Mesenchymal stem cell (in vitro differentiated cells and primary cell): ENCODE measurements around the gene CA6.

Experiments
- DNase-seq: peaks from one replicate; pipeline ENCODE4 v3.0.0-alpha.2; 2013
- H2AFZ ChIP-seq: one replicate; pipeline ENCODE4 v1.6.1; 2013; ENCODE audit warnings: low read depth, mild to moderate bottlenecking, control low read depth, inconsistent platforms, low read length, moderate library complexity
- H2AK5ac ChIP-seq: 2 replicates; pipeline ENCODE4 v1.6.1; 2013; ENCODE audit warnings: low read length, moderate library complexity, mild to moderate bottlenecking, inconsistent platforms; ENCODE audit not compliant: severe bottlenecking
- H2BK120ac ChIP-seq: one replicate; pipeline ENCODE4 v1.6.1; 2013; ENCODE audit warnings: low read depth, mild to moderate bottlenecking, inconsistent platforms, low read length, moderate library complexity
- H2BK12ac ChIP-seq, 2 experiments: one replicate each; pipeline ENCODE4 v1.6.1; 2013; ENCODE audit warnings: inconsistent platforms in 2 of 2, low read length in 2 of 2, mild to moderate bottlenecking in 2 of 2, moderate library complexity in 2 of 2, control low read depth in 1 of 2
- H2BK15ac ChIP-seq: one replicate; pipeline ENCODE4 v1.6.1; 2013; ENCODE audit warnings: mild to moderate bottlenecking, low read depth, inconsistent platforms; ENCODE audit not compliant: poor library complexity, severe bottlenecking
- H2BK5ac ChIP-seq: 2 replicates; pipeline ENCODE4 v1.6.1; 2013; ENCODE audit warnings: low read depth, mild to moderate bottlenecking, low read length, control low read depth, inconsistent platforms; ENCODE audit not compliant: poor library complexity, severe bottlenecking
- H3K14ac ChIP-seq, 2 experiments: one replicate each; pipeline ENCODE4 v1.6.1; 2013; ENCODE audit warnings: inconsistent platforms in 2 of 2, low read length in 2 of 2, control low read depth in 1 of 2, mild to moderate bottlenecking in 1 of 2, moderate library complexity in 1 of 2
- H3K18ac ChIP-seq, 2 experiments: one replicate each; pipeline ENCODE4 v1.6.1; 2013; ENCODE audit warnings: inconsistent platforms in 2 of 2, low read length in 2 of 2, control low read depth in 1 of 2, low read depth in 1 of 2, mild to moderate bottlenecking in 1 of 2
- H3K23ac ChIP-seq, 2 experiments: one replicate each; pipeline ENCODE4 v1.6.1; 2013; ENCODE audit warnings: inconsistent platforms in 2 of 2, low read length in 2 of 2, mild to moderate bottlenecking in 2 of 2, moderate library complexity in 2 of 2, control low read depth in 1 of 2
- H3K27ac ChIP-seq: 2 replicates; pipeline ENCODE4 v1.5.1; 2013; ENCODE audit warnings: mild to moderate bottlenecking, moderate library complexity, low read length, control low read depth, inconsistent platforms; ENCODE audit not compliant: poor library complexity, severe bottlenecking
- H3K27me3 ChIP-seq, 2 experiments: 2 replicates each; pipeline versions ENCODE4 v1.6.1 to v1.7.0; 2013; ENCODE audit warnings: low read length in 2 of 2, mild to moderate bottlenecking in 2 of 2, moderate library complexity in 2 of 2, control low read depth in 1 of 2, inconsistent platforms in 1 of 2; ENCODE audit not compliant: control insufficient read depth in 1 of 2, insufficient read depth in 1 of 2
- H3K36me3 ChIP-seq, 2 experiments: 2 replicates each; pipeline versions ENCODE4 v1.6.1 to v1.7.0; 2013; ENCODE audit warnings: low read length in 2 of 2, control low read depth in 1 of 2, inconsistent platforms in 1 of 2, low read depth in 1 of 2, mild to moderate bottlenecking in 1 of 2; ENCODE audit not compliant: insufficient read depth in 2 of 2, control insufficient read depth in 1 of 2
- H3K4ac ChIP-seq, 2 experiments: one replicate each; pipeline ENCODE4 v1.6.1; 2013; ENCODE audit warnings: inconsistent platforms in 2 of 2, low read length in 2 of 2, mild to moderate bottlenecking in 2 of 2, moderate library complexity in 2 of 2, control low read depth in 1 of 2, low read depth in 1 of 2
- H3K4me1 ChIP-seq: 2 replicates; pipeline ENCODE4 v1.6.1; 2013; ENCODE audit warnings: low read depth, low read length, control low read depth; ENCODE audit not compliant: control insufficient read depth, insufficient read depth
- H3K4me2 ChIP-seq: 2 replicates; pipeline ENCODE4 v1.6.1; 2013; ENCODE audit warnings: low read length, mild to moderate bottlenecking, inconsistent platforms; ENCODE audit not compliant: poor library complexity, severe bottlenecking
- H3K4me3 ChIP-seq, 2 experiments: 2 replicates each; pipeline versions ENCODE4 v1.5.1 to v1.7.0; 2013; ENCODE audit warnings: low read length in 2 of 2, mild to moderate bottlenecking in 2 of 2, control low read depth in 1 of 2, low read depth in 1 of 2; ENCODE audit not compliant: insufficient read depth in 1 of 2
- H3K79me1 ChIP-seq: replicated peaks from 2 replicates; pipeline ENCODE4 v1.6.1; 2013; ENCODE audit warnings: mild to moderate bottlenecking, control low read depth, low read length, inconsistent platforms; ENCODE audit not compliant: poor library complexity, severe bottlenecking
- H3K9ac ChIP-seq: 2 replicates; pipeline ENCODE4 v1.7.0; 2013; ENCODE audit warnings: mild to moderate bottlenecking, low read length, moderate library complexity
- H3K9me3 ChIP-seq: 2 replicates; pipeline ENCODE4 v1.7.0; 2013; ENCODE audit warnings: mild to moderate bottlenecking, low read length; ENCODE audit not compliant: control insufficient read depth
- H4K8ac ChIP-seq: one replicate; pipeline ENCODE4 v1.6.1; 2013; ENCODE audit warnings: inconsistent platforms, mild to moderate bottlenecking, low read length, moderate library complexity
- H4K91ac ChIP-seq: one replicate; pipeline ENCODE4 v1.6.1; 2013; ENCODE audit warnings: mild to moderate bottlenecking, low read length, inconsistent platforms
- WGBS: methylation state at CpG from one replicate; pipeline ENCODE4 v1.1.7; 2013; ENCODE audit warnings: mixed read lengths; 5-methylcytosine and 5-hydroxymethylcytosine counted together

CA6 gene

DNA sequence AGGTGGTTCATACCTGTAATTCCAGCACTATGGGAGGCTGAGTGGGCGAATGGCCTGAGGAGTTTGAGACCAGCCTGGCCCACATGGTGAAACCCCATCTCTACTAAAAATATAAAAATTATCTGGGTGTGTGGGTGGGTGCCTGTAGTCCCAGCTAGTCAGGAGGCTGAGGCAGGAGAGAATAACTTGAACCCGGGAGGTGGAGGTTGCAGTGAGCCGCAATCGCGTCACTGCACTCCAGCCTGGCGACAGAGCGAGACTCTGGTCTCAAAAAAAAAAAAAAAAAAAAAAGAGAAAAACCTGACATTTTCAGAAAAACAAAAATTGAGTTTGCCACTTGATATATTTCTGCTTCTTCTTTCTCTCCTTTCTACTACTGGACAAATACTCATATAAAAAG lies 24.3 kb downstream of the CA6 start:
- Histone ChIP-seq H3K18ac (no peak overlapping the region), H2BK120ac (no peak overlapping the region), H2AK5ac (no peak overlapping the region), H3K4me3 (no peak overlapping the region), H3K9me3 (no peaks in the 10 kb centered on the region), H4K8ac (no peak overlapping the region), H4K91ac (no peak overlapping the region), H3K79me1 (no peaks in the 10 kb centered on the region), H2BK5ac (no peak overlapping the region), H3K4me1 (peaks cover 5% of the 10 kb centered on the region), H3K4ac (no peak overlapping the region), H3K9ac (no peak overlapping the region), H3K4me2 (no peak overlapping the region), H3K36me3 (no peaks in the 10 kb centered on the region), H3K27ac (no peak overlapping the region), H3K14ac (no peak overlapping the region), H2BK15ac (no peak overlapping the region), H2BK12ac (no peak overlapping the region), H3K23ac (no peak overlapping the region), H3K27me3 (peaks cover 0 to 15% of the 10 kb centered on the region in 2 experiments), H2AFZ (no peak overlapping the region)
- no peak for DNase-seq
- WGBS = 80% methylated on average over 1 of the region's 7 CpGs

DNA sequence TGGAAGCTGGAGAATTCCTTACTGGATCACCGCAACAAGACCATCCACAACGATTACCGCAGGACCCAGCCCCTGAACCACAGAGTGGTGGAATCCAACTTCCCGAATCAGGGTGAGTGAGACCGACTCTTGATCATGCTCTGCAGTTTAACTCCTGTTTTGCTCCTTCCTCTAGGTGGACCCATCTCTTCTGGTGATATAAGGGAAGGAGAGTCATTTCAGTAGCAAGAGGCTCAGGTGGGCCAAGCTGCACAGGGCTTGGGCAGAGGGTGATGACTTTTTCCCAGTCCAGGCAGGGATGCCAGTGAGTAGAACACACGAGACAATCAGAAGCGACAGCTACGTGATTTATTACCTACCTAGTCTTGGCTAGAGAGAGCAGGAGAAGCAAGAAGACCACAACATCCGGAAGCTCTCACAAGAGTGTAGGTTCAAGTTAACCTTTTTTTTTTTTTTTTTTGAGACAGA lies 25.2 kb downstream of the CA6 start:
- H2BK5ac ChIP-seq = no peak overlapping the region
- H2BK12ac ChIP-seq = no peak overlapping the region
- H3K9me3 ChIP-seq = no peaks in the 10 kb centered on the region
- no peak overlapping the region for H4K91ac ChIP-seq
- no peak overlapping the region for H3K18ac ChIP-seq
- DNase-seq = no peak
- H3K4ac ChIP-seq = no peak overlapping the region
- no peak overlapping the region for H3K9ac ChIP-seq
- no peak overlapping the region for H2AFZ ChIP-seq
- H3K4me1 ChIP-seq = peaks cover 5% of the 10 kb centered on the region
- no peak overlapping the region for H3K27ac ChIP-seq
- peaks cover 0 to 15% of the 10 kb centered on the region in 2 experiments for H3K27me3 ChIP-seq
- H2BK120ac ChIP-seq = no peak overlapping the region
- peak overlapping the region in 1 of 2 experiments; percentile 11 for H3K14ac ChIP-seq
- no peak overlapping the region for H2BK15ac ChIP-seq
- 89% methylated on average over 9 of the region's 9 CpGs for WGBS
- H4K8ac ChIP-seq = no peak overlapping the region
- H3K4me3 ChIP-seq = no peak overlapping the region
- no peak overlapping the region for H3K23ac ChIP-seq
- H3K36me3 ChIP-seq = no peaks in the 10 kb centered on the region
- H3K79me1 ChIP-seq = no peaks in the 10 kb centered on the region
- no peak overlapping the region for H2AK5ac ChIP-seq
- no peak overlapping the region for H3K4me2 ChIP-seq

DNA sequence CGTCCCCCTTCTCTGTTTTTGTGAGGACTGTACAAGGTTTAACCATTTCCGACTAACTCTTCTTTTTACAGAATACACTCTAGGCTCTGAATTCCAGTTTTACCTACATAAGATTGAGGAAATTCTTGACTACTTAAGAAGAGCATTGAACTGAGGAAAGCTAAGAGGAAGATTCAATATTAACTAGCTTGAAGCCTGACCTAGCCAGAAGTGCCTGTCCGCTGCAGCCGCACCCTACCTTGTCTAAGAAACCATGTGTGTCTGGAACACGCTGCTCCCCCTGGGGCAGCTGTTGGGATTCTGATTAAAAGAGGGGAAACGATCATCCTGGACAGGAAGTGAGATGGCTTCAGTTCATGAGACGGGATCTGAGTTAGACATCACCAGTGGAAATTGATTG lies 28.9 kb downstream of the CA6 start:
- Histone ChIP-seq H3K27me3 (peaks cover 0 to 15% of the 10 kb centered on the region in 2 experiments), H3K14ac (no peak overlapping the region), H4K91ac (no peak overlapping the region), H4K8ac (no peak overlapping the region), H3K9me3 (no peaks in the 10 kb centered on the region), H3K4me2 (no peak overlapping the region), H2AK5ac (no peak overlapping the region), H3K79me1 (no peaks in the 10 kb centered on the region), H3K23ac (no peak overlapping the region), H2BK15ac (no peak overlapping the region), H3K18ac (no peak overlapping the region), H3K27ac (no peak overlapping the region), H2BK5ac (no peak overlapping the region), H3K36me3 (no peaks in the 10 kb centered on the region), H3K4me3 (no peak overlapping the region), H2BK12ac (no peak overlapping the region), H3K4me1 (peaks cover 5% of the 10 kb centered on the region), H3K4ac (no peak overlapping the region), H3K9ac (no peak overlapping the region), H2AFZ (no peak overlapping the region), H2BK120ac (no peak overlapping the region)
- WGBS = 90% methylated on average over 5 of the region's 7 CpGs
- no peak for DNase-seq

DNA sequence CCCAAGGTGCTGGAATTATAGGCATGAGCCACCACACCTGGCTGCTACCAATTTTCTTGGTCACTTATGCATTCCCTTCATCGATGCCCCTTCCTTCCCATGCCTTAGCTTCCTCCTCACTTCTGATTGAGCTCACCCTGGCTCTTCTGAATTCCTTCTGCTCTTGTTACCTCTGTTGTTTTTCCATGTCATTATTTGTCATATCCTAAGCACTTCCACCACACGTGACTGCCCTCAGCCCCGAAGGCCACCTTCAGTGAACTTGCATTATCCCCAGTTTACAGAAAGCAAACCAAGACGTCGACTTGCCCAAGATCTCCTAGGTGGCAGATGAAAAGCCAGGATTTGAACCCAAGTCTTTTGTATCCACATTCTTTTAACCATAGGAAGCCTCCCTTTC lies 30.7 kb downstream of the CA6 start:
- H3K79me1 ChIP-seq = no peaks in the 10 kb centered on the region
- DNase-seq = no peak

More for the DNA sequence above, 30.7 kb downstream of the CA6 start:
- Histone ChIP-seq H3K4me2 (no peak overlapping the region), H3K27ac (no peak overlapping the region), H2BK15ac (no peak overlapping the region), H2AFZ (no peak overlapping the region), H2BK12ac (no peak overlapping the region), H3K27me3 (peaks cover 0 to 4% of the 10 kb centered on the region in 2 experiments), H3K14ac (no peak overlapping the region), H3K9ac (no peak overlapping the region), H4K91ac (no peak overlapping the region), H3K4ac (no peak overlapping the region), H3K36me3 (no peaks in the 10 kb centered on the region), H3K23ac (no peak overlapping the region), H3K4me1 (peaks cover 5% of the 10 kb centered on the region), H3K18ac (no peak overlapping the region), H4K8ac (no peak overlapping the region), H2BK120ac (no peak overlapping the region), H2AK5ac (no peak overlapping the region), H3K4me3 (no peak overlapping the region), H2BK5ac (no peak overlapping the region), H3K9me3 (peaks cover 6% of the 10 kb centered on the region)
- 90% methylated on average over 5 of the region's 5 CpGs for WGBS
